ENCODE results near the gene TPO.
"Not testable (repeated sequence)": the region's sequence is repeated elsewhere in the genome, so short reads cannot be mapped to it uniquely, and the experiment has no call there.

The TPO gene

GRCh38 chr2:1567556-1568344 lies 154.5 kb downstream of the TPO start:
- no peak overlapping the region for H3K4me3 ChIP-seq (ENCODE audit: low read depth, low read length)
- H3K27ac ChIP-seq = no peak overlapping the region
- TF ChIP-seq CTCF (IDR thresholded peaks at IDR 0.05; ENCODE audit: low read depth, low read length, missing control alignments) = no peak
- in situ Hi-C loops (cut with HindIII; ENCODE audit: low pct_ligation_motif_present, low sequenced_read_pairs) = no loop called here
- DNase-seq = no peak
- no peaks in the 10 kb centered on the region for H3K36me3 ChIP-seq (replicated peaks)
- H3K27me3 ChIP-seq (replicated peaks) = no peaks in the 10 kb centered on the region

GRCh38 chr2:1568345-1568668 lies 155.0 kb downstream of the TPO start:
- H3K36me3 ChIP-seq (replicated peaks); H3K27me3 ChIP-seq (replicated peaks); H3K27ac ChIP-seq; DNase-seq; in situ Hi-C loops (cut with HindIII; ENCODE audit: low pct_ligation_motif_present, low sequenced_read_pairs); H3K4me3 ChIP-seq (ENCODE audit: low read depth, low read length): not testable (repeated sequence)

GRCh38 chr2:1569879-1570450 lies 156.7 kb downstream of the TPO start:
- H3K36me3 ChIP-seq (replicated peaks) = no peaks in the 10 kb centered on the region
- H3K4me3 ChIP-seq (ENCODE audit: low read depth, low read length) = no peak overlapping the region
- DNase-seq = no peak
- H3K27ac ChIP-seq = no peak overlapping the region
- in situ Hi-C loops (cut with HindIII; ENCODE audit: low pct_ligation_motif_present, low sequenced_read_pairs) = no loop called here
- no peaks in the 10 kb centered on the region for H3K27me3 ChIP-seq (replicated peaks)
- no peak for TF ChIP-seq CTCF (IDR thresholded peaks at IDR 0.05; ENCODE audit: low read depth, low read length, missing control alignments)

- H3K27me3 ChIP-seq (replicated peaks) = no peaks in the 10 kb centered on the region
- H3K4me3 ChIP-seq (ENCODE audit: low read depth, low read length) = no peak overlapping the region
- H3K27ac ChIP-seq = no peak overlapping the region
- in situ Hi-C loops (cut with HindIII; ENCODE audit: low pct_ligation_motif_present, low sequenced_read_pairs) = no loop called here
- H3K36me3 ChIP-seq (replicated peaks) = no peaks in the 10 kb centered on the region
- DNase-seq = no peak
- TF ChIP-seq CTCF (IDR thresholded peaks at IDR 0.05; ENCODE audit: low read depth, low read length, missing control alignments) = no peak
Measured at GRCh38 chr2:1571477-1572417, 158.5 kb downstream of the TPO start.

- peak; percentile 66 for DNase-seq
- Histone ChIP-seq H3K27me3 (replicated peaks) (no peaks in the 10 kb centered on the region), H3K27ac (no peak overlapping the region), H3K4me3 (ENCODE audit: low read depth, low read length) (no peak overlapping the region), H3K36me3 (replicated peaks) (no peaks in the 10 kb centered on the region)
- in situ Hi-C loops (cut with HindIII; ENCODE audit: low pct_ligation_motif_present, low sequenced_read_pairs) = no loop called here
- no peak for TF ChIP-seq CTCF (IDR thresholded peaks at IDR 0.05; ENCODE audit: low read depth, low read length, missing control alignments)
Measured at GRCh38 chr2:1572638-1573037, 159.4 kb downstream of the TPO start.

GRCh38 chr2:1577846-1578245 lies 164.6 kb downstream of the TPO start:
- DNase-seq = no peak
- Histone ChIP-seq H3K36me3 (replicated peaks) (no peaks in the 10 kb centered on the region), H3K4me3 (ENCODE audit: low read depth, low read length) (no peak overlapping the region), H3K27ac (no peak overlapping the region), H3K27me3 (replicated peaks) (no peaks in the 10 kb centered on the region)
- no peak for TF ChIP-seq CTCF (IDR thresholded peaks at IDR 0.05; ENCODE audit: low read depth, low read length, missing control alignments)
- in situ Hi-C loops (cut with HindIII; ENCODE audit: low pct_ligation_motif_present, low sequenced_read_pairs) = loop anchor here (25.0 kb wide), 1 partner anchor 159 kb away; the partner anchor contains the start of gene PXDN

GRCh38 chr2:1581257-1581964 lies 168.1 kb downstream of the TPO start:
- in situ Hi-C loops (cut with HindIII; ENCODE audit: low pct_ligation_motif_present, low sequenced_read_pairs) = loop anchor here (25.0 kb wide), 1 partner anchor 156 kb away; the partner anchor contains the start of gene PXDN
- H3K36me3 ChIP-seq (replicated peaks); H3K4me3 ChIP-seq (ENCODE audit: low read depth, low read length); DNase-seq; H3K27ac ChIP-seq; H3K27me3 ChIP-seq (replicated peaks): not testable (repeated sequence)
